ENCODE results near the gene FMR1. TPM values are rescaled to one million over a fixed set of nuclear protein-coding genes. Genes with fewer than 3 reads are reported as not detected.

Gene FMR1
- total and polyA plus RNA-seq, 9 donors: 27.1 to 65.2 (median 47.0) TPM

GRCh38 chrX:147901461-147902126, 10.1 kb upstream of the FMR1 start:
- no peak for TF ChIP-seq CTCF (IDR thresholded peaks at IDR 0.05)
- TF ChIP-seq POLR2A (IDR thresholded peaks at IDR 0.05): no peak
- no peak for TF ChIP-seq EP300 (IDR thresholded peaks at IDR 0.05)
- H3K27me3 ChIP-seq: no peaks in the 10 kb centered on the region
- DNase-seq: no peak
- H3K4me3 ChIP-seq: no peak overlapping the region
- WGBS, 3 donors: 46 to 61% (median 60%) methylated on average over 6 of the region's 6 CpGs
- intact Hi-C loops (cut with DNase I): no loop called here
- no peaks in the 10 kb centered on the region for H3K36me3 ChIP-seq
- H3K9me3 ChIP-seq: no peaks in the 10 kb centered on the region
- H3K27ac ChIP-seq: no peak overlapping the region
- no peaks in the 10 kb centered on the region for H3K4me1 ChIP-seq (ENCODE audit: insufficient read depth)

GRCh38 chrX:147902270-147902669, 9.4 kb upstream of the FMR1 start:
- DNase-seq: no peak
- TF ChIP-seq CTCF (IDR thresholded peaks at IDR 0.05): no peak
- Histone ChIP-seq H3K27ac (no peak overlapping the region), H3K36me3 (no peaks in the 10 kb centered on the region), H3K9me3 (no peaks in the 10 kb centered on the region), H3K4me3 (no peak overlapping the region), H3K27me3 (no peaks in the 10 kb centered on the region), H3K4me1 (ENCODE audit: insufficient read depth) (no peaks in the 10 kb centered on the region)
- intact Hi-C loops (cut with DNase I): no loop called here
- 52 to 58% (median 53%) methylated on average over 2 of the region's 2 CpGs for WGBS, 3 donors

- no peaks in the 10 kb centered on the region for H3K4me1 ChIP-seq (ENCODE audit: insufficient read depth)
- no peaks in the 10 kb centered on the region for H3K9me3 ChIP-seq
- H3K36me3 ChIP-seq: no peaks in the 10 kb centered on the region
- 52 to 59% (median 54%) methylated on average over 5 of the region's 5 CpGs for WGBS, 3 donors
- no peak overlapping the region for H3K27ac ChIP-seq
- H3K4me3 ChIP-seq: no peak overlapping the region
- intact Hi-C loops (cut with DNase I): no loop called here
- no peak for DNase-seq
- no peak for TF ChIP-seq CTCF (IDR thresholded peaks at IDR 0.05)
- TF ChIP-seq POLR2A (IDR thresholded peaks at IDR 0.05): no peak
- no peak for TF ChIP-seq EP300 (IDR thresholded peaks at IDR 0.05)
- H3K27me3 ChIP-seq: no peaks in the 10 kb centered on the region
Observed at GRCh38 chrX:147908106-147908505, 3.6 kb upstream of the FMR1 start.

GRCh38 chrX:147910607-147911006, 1.1 kb upstream of the FMR1 start:
- intact Hi-C loops (cut with DNase I): no loop called here
- no peak overlapping the region for H3K4me3 ChIP-seq
- no peaks in the 10 kb centered on the region for H3K4me1 ChIP-seq (ENCODE audit: insufficient read depth)
- no peak for DNase-seq
- no peak for TF ChIP-seq CTCF (IDR thresholded peaks at IDR 0.05)
- TF ChIP-seq EP300 (IDR thresholded peaks at IDR 0.05): no peak
- TF ChIP-seq POLR2A (IDR thresholded peaks at IDR 0.05): no peak
- H3K36me3 ChIP-seq: no peaks in the 10 kb centered on the region
- peak overlapping the region in 1 of 2 donors; percentile 30 for H3K27ac ChIP-seq
- H3K27me3 ChIP-seq: no peaks in the 10 kb centered on the region
- H3K9me3 ChIP-seq: no peaks in the 10 kb centered on the region
- WGBS, 3 donors: 79 to 86% (median 84%) methylated on average over 9 of the region's 9 CpGs
